ENCODE measurements around the gene SPAG16.

DNA sequence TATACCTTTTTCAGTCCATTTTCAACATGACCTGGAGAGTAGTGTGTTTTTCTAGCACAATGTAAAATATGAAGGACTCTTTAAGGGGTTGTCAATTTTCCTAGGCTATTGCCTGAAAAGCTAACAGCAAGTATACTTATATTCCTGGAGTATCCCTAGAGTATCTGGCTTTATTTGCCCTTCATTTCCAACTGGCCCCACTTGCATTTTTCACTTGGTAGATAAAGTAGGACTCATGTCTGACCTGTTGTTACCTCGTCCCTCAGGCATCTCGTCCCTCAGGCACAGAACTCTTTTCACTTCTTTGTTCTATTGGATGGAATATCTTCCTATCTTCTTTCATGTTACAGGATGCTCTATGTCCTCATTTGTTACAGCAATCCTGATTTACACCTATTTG is 69.2 kb downstream of the SPAG16 start:
- TF ChIP-seq, protein P1, sequence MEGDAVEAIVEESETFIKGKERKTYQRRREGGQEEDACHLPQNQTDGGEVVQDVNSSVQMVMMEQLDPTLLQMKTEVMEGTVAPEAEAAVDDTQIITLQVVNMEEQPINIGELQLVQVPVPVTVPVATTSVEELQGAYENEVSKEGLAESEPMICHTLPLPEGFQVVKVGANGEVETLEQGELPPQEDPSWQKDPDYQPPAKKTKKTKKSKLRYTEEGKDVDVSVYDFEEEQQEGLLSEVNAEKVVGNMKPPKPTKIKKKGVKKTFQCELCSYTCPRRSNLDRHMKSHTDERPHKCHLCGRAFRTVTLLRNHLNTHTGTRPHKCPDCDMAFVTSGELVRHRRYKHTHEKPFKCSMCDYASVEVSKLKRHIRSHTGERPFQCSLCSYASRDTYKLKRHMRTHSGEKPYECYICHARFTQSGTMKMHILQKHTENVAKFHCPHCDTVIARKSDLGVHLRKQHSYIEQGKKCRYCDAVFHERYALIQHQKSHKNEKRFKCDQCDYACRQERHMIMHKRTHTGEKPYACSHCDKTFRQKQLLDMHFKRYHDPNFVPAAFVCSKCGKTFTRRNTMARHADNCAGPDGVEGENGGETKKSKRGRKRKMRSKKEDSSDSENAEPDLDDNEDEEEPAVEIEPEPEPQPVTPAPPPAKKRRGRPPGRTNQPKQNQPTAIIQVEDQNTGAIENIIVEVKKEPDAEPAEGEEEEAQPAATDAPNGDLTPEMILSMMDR (conservative IDR thresholded peaks at IDR 0.05; ENCODE audit: low read length): no peak
- TF ChIP-seq EZH2phosphoT487 (IDR thresholded peaks at IDR 0.05; ENCODE audit: borderline replicate concordance): no peak
